H54 (cell line): ENCODE results near the gene AMZ2.
"Not testable (repeated sequence)": the region's sequence is repeated elsewhere in the genome, so short reads cannot be mapped to it uniquely, and the experiment has no call there.

Source experiments
- DNase-seq: peaks from one replicate; pipeline ENCODE4 v3.0.0; 2011; ENCODE audit warnings: low spot score, mixed read lengths; ENCODE audit not compliant: insufficient read length
- FAIRE-seq: peaks from 3 replicates; lab custom pipeline; 2011; peaks lifted over from hg19 to GRCh38; lab: Jason Lieb, UNC
- POLR2A ChIP-seq: IDR thresholded peaks from 2 replicates; pipeline ENCODE4 v1.6.1; 2011; ENCODE audit warnings: low read depth, mild to moderate bottlenecking, low read length

Gene AMZ2

DNA sequence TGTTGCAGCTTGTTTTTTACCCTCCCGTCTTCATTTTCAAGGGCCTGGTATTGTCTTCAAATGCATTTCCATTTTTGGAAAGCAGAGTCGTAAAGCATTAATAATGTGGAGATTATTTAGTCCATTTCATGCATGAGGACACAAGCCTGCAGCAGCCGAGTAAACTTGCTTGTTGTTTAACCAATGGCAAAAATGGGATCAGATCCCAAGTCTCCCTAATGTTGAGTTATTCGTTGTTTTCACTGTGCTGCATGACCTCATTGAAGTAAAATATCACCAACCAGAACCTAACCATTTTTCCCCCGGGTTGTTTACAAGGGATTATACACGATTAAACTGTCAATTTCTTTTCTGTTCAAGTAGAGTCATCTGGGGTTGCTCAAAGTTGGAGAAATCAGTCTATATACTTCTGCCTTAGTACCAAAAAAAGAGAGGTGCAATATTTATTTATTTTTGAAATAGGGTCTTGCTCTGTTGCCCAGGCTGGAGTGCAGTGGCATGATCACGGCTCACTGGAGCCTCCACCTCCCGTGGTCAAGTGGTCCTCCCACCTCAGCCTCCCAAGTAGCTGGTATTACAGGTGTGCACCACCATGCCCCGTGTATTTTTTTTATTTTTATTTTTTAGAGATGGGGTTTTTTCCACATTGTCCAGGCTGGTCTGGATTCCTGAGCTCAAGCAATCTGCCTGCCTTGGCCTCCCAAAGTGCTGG, 12.4 kb downstream of the AMZ2 start:
- no peak for TF ChIP-seq POLR2A
- no peak for FAIRE-seq
- no peak for DNase-seq

DNA sequence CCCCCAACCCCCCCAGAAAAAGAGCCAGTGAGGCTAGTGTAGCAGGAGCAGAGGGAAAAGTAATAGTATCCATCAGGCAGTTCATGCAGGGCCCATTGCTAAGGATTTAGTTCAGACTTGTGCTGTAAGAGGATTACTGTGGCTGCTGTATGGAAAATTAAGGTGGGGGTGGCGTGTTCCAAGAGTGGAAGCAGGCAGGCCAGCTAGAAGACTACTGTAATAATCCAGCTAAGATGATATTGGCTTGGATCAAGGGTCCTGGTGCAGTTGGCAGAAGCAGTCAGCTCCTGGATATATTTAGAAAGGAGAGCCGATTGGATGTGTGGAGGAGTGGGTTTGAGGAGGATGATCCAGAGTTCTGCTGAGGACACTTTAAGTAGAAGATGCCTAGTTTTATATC, 14.6 kb downstream of the AMZ2 start:
- DNase-seq, FAIRE-seq: not testable (repeated sequence)

DNA sequence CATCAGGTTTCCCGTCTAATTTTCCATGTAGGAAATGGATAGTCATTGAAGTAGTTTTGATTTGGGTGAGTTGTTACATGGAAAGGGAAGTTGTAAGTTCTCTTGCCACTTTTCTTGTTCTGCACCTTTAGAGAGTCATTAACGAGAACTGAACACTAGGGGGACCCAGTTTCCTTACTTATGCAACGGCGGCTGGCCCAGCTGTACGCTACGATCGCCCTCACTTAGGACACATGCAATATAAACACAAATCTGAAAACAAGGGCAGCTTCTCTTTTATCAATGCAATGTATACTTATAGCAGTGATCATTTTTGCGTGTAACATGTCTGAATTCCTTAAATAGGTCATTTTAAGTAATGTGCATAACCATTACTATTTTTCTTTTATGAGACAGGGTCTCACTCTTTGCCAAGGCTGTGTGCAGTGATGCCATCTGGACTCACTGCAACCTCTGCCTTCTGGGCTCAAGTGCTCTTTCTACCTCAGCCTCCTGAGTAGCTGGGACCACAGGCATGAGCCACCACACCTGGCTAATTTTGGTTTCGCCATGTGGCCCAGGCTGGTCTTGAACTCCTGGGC, 15.3 kb downstream of the AMZ2 start:
- DNase-seq, result not testable (repeated sequence)
- peak; percentile 98 for FAIRE-seq

DNA sequence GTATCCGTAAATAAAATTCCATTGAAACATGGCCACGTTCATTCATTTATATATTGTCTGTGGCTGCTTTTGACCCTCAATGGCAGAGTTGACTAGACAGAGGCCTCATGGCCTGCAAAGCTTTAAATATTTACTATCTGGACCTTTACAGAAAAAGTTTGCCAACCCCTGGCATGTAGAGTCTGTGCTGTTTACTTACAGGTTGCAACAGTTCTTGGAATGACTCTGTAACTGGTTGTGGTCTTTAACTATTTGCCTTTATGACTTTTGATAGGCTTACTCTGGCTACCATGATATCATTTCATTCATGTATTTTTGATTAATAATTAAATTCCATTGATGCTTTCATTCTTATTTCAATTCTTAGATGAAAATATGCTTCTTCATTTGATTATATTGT, 18.0 kb downstream of the AMZ2 start:
- not testable (repeated sequence) for FAIRE-seq, DNase-seq

DNA sequence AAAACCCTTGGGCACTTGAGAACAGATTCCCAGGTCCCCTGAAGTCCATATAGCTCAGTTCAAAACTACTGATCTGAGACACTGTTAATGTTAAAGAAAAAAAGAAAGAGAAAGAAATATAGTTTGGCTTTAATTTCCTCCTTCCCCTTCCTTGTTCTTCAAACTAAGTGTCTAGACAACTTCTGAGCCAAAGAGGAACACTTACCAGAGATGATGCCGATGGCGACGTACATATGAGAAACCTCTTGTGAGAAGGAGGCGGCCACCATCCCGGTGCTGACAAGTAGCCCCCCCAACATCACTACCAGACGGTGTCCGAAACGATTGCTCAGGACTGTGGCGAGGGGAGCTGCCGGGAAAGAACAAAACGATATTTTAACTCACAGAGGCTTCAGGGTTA, 25.9 kb downstream of the AMZ2 start:
- TF ChIP-seq POLR2A, result no peak
- FAIRE-seq, result no peak
- DNase-seq, result no peak

DNA sequence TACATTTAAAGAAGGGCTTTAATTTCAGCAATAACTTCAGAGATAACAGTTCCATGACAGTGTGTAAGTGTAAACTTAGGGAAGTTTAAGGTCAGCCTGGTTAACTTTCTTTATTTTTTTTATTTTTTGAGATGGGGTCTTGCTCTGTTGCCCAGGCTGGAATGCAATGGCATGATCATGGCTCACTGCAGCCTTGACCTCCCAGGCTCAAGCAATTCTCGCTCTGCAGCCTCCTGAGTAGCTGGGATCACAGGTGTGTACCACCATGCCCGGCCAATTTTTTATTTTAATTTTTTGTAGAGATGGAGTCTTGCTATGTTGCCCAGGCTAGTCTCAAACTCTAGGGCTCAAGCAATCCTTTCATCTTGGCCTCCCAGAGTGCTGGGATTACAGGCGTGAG, 28.5 kb downstream of the AMZ2 start:
- not testable (repeated sequence) for FAIRE-seq, DNase-seq

DNA sequence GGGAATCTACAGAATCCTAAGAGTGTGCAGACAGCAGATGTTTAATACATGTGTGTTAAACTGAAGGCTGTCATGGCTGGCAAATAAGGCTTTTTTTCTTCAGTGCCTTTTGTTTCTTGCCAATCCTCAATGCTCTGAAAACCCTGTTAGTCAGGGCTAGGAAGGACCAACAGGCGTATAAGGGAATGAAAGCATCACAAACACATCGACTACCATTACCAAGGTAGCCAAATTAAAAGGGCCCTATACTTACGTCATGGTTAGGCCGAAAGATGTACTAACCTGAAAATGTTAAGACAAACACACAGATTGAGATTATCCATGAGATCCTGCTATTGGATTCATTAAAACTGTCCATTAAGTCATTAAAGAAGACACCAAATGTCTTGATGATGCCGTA, 30.0 kb downstream of the AMZ2 start:
- no peak for FAIRE-seq
- TF ChIP-seq POLR2A, result no peak
- no peak for DNase-seq

DNA sequence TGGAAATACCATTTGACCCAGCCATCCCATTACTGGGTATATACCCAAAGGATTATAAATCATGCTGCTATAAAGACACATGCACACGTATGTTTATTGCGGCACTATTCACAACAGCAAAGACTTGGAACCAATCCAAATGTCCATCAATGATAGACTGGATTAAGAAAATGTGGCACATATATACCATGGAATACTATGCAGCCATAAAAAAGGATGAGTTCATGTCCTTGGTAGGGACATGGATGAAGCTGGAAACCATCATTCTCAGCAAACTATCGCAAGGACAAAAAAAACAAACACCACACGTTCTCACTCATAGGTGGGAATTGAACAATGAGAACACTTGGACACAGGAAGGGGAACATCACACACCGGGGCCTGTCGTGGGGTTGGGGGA, 34.1 kb downstream of the AMZ2 start:
- not testable (repeated sequence) for DNase-seq, FAIRE-seq

DNA sequence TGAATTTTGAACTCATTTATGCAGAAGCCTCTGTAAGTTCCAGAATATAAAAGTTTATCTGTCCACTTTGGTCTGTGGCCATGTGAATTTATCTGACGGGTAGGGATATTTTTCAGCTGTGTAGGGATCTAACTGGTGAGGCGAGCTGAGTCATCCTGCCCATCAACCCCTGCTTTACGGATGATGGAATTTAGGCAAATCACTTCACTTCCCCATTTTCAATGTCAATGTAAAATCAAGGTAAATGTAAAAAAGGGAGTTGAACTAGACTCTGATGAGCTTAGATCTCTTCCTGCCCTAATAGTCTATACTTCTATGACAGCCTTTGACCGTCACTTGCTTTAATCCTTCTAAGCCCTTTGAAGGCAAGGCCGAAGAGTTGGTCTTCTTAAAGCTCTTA, 40.5 kb downstream of the AMZ2 start:
- FAIRE-seq (no peak), DNase-seq (peak; percentile 50)
- no peak for TF ChIP-seq POLR2A

DNA sequence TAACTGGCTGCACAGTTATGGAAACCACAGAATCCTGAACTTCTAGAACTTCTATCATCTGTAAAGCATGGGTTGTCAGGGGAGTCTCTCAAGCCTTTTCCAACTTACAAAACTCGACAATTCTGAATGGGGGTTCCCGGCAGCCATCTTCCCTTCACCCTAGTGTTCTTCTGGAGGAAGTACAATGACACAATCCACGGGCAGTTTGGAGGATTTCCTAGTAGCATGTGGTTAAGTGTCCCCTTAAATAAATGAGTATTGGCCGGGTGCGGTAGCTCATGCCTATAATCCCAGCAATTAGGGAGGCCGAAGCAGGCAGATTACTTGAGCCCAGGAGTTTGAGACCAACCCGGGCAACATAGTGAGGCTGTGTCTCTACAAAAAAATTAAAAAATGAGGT, 41.0 kb downstream of the AMZ2 start:
- no peak for DNase-seq
- FAIRE-seq, result no peak
- no peak for TF ChIP-seq POLR2A

DNA sequence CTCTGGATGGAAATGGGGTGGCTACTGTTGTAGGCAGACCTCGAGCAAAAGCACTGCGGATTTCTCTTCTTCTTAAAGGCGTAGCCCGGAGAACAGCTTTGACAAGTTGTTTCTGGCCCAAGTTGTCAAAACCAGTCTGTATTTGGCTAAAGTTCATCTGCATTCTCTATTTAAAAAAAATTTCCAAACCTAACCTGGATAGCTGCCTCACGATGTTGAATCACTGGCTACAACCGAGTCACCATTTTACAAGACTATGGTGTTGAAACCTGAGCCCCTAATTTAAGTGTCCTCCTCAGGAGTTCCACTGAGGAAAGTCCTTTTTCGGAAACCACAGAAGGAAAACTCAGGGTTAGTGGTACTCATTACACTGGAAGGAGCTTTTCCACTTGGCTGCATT, 41.6 kb downstream of the AMZ2 start:
- DNase-seq (no peak), FAIRE-seq (no peak)
- TF ChIP-seq POLR2A, result no peak

DNA sequence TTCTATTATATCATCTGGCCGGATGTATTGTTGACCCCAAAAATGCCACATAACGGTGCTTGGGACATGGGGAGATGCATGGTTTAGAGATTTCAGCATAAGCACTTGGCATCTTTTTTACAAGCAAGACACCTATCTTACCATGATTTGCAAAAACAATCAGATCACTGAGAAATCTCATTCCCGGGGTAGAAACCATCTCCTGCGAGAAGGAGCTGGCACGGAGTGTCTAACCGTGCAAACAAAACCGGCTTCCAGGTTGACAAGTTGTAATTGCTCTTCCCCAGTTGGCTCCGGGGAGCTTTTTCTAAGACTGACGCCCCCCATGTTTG, 42.1 kb downstream of the AMZ2 start:
- no peak for TF ChIP-seq POLR2A
- DNase-seq (no peak), FAIRE-seq (no peak)

DNA sequence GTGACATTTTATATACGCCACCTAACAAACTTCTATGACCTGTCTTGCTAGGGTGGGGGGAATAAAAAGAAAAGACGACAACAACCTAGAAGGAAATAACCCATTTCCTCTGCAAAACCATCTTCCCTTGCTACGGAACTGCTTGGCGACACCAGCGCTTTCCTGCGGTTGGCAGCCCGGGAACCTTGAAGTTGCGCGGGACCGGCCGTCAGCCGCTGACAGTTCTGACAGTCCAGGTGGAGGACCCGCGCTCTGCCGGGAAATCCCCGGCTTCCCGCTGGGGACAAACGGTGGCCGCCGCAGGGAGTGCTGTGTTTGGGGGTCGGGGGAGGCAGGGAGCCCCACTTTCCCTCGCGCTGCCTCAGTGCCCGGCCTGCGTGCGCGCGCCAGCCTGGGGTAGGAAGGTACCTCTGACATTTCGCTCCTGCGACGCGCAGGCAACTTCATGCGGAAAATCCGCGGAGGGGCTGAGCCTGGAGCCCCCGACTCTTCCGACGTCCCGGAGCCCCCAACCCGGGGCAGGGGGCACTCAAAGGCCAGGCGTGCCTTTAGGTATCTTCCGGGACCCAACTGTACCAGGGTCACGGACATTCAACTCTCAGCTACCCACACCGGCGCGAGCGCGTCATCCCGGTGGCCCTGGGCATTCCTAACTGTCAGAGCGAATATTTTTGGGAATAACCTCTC, 42.6 kb downstream of the AMZ2 start:
- no peak for DNase-seq
- TF ChIP-seq POLR2A, result no peak
- FAIRE-seq, result no peak

DNA sequence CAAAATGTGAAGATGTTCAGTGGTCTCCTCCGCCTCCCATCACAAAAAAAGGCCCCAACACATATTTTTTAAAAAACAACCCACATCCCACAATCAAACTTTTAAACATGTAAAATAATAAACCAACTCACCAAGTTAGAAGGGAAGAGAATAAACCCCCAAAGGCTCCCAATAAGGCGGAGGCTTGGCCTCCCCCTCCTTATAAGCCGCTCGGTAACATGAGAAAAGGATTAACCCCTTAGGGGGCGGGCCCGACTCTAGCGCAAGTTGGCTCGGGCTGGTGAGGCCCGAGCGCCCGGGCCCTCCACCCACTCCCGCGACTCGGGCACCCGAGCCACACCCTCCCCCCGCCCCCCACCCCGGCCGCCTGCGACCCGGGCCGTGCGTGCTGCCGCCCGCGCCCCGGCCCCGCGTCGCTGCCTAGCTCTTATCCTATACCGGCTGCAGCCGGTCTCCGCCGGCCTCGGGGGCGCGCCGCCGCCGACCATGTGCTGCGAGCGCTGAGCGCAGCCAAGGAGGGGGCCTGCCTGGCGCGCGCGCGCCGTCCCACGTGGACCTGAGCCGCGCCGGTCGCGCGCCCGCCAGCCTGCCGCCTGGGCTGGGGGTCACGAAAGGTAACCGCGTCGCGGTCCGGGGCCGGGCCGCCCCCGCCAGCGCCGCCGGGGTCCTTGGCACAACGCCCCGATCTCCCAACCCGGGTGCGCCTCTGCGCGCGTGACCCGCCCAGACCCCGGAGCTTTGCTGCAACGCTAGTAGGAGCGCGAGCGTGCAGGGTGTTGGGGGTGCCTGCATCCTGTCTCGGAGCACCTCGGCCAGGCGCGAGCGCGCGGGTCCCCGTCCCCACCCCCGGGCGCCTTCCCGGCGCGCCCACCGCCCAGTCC, 43.4 kb downstream of the AMZ2 start, which contains the start of the genes ARSG and SLC16A6:
ARSG (plus strand) TSS at position 541 of the 881 bp plus-strand sequence. CDS start 15,999 bp downstream, outside the sequence.
SLC16A6 (minus strand) TSS at position 173 of the 881 bp plus-strand sequence. CDS start 12,807 bp downstream, outside the sequence.
- FAIRE-seq (no peak), DNase-seq (peak; percentile 86)
- no peak for TF ChIP-seq POLR2A
